NCI-H524 (cell line): Measurements from ENCODE around the gene FBN1.

Source experiments
- DNase-seq, 2 experiments: peaks; one replicate each; lab custom pipeline; 2025; lab: John Stamatoyannopoulos, UW

FBN1 gene

DNA sequence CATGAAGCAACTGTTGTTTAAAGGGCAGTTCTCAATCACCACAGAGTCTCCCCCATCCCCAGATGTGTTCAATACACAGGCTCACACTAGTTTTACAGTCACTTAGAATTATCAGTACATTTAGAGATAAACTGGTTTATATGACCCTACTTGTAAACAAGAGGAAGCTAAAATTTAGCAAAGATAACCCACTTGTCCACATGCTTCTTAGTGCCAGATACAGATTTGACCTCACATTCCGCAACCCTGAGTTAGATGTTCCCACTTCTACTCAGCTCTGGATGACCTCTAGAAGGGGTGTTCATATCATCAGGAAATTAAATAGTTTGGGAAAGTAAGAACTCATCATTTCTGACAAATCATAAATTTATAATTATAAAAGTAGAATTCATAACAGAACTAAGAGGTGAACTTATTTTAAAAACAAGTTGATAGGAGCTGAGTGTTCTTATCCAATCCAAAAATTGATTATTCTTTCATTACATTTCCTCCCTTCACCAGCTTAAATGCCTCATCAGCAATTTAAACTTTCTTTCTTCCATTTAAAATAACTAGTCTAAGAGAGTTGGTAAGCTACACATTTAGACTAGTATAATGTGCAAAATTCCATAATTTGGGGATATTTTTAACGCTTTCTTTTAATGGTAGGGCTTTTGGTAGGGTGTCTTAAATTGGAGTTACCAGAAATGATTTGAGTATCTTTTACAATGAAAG is 131.2 kb downstream of the FBN1 start:
- DNase-seq = no peak

DNA sequence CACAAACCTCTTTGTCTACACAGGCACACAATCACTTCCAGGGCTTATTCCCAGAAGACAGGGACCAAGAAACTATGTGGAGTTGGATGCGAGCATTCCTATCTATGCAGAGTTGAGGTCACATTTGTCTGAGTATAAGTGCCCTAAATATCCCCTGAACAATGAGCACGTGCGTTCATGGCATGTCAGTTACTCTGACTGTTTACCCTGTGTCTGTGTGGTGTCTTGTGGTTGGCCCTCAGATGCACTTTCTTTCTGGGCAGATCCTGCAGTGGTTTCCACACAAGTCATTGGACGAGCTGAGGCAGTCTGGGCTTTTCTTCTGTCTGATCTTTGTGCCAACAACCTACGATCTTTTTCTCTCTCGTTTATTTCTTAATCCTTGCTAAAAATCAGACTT is 134.5 kb downstream of the FBN1 start:
- DNase-seq = no peak

DNA sequence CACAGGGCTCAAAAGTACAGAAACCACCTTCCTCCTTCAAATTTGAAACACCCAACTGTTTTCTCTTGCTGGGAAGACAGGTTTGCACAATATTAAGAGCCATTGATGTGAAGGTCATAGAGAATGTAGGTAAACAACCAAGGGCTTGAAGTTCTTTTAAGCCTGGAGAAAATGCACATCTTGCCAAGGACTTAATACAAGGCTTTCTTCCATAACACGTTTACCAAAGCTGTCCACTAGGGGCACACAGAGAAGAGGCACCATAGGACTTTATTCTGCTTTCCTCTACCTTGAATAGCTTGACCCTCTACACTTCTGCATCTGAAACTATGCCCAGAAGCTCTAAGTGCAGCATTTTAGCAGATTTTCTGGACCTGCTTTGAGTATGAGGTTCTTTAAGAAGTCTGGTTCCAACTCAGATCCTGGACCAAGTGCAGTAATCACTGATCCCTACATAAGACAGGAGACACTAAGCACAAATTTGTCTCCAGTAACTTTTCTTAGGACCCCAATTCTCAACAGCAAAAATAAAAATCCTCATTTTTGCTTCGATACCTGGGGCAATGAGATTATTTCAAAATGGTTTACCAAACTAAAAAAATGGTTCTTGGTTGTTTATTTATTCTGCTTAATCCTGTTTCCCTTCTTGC is 138.0 kb downstream of the FBN1 start:
- DNase-seq = peak; percentile 49

DNA sequence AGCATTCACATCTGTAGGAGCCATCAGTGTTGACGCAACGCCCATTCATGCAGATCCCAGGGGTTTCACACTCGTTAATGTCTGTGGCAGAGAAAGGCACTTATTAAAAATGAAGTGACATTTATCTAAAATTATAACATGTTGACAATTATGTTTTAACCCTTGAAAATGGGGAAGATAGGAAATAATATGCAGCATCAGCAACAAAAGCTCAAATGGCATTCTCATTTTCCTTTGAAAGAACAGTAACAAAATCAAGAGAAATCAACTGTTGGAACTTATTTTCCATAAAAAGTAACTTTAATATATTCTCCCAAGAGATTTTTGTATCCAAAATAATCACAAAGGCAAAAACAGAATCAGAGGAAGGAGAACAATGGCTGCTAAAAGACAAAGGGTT is 140.4 kb downstream of the FBN1 start:
- DNase-seq = no peak

DNA sequence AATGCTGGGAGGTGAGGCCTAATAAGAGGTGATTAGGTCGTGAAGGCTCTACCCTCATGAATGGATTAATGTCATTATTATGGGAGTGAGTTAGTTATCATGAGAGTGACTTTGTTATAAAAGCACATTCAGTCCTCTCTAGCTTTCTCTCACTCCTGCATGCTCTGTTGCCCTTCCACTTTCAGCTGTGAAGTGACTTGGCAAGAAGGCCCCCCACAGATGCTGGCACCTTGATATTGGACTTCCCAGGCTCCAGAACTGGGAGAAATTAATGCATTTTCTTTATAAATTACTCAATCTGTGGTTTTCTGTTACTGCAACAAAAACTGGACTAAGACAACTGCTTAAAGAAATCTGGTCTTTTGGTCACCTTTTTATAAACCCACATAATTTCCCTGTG is 144.3 kb downstream of the FBN1 start:
- DNase-seq = no peak

DNA sequence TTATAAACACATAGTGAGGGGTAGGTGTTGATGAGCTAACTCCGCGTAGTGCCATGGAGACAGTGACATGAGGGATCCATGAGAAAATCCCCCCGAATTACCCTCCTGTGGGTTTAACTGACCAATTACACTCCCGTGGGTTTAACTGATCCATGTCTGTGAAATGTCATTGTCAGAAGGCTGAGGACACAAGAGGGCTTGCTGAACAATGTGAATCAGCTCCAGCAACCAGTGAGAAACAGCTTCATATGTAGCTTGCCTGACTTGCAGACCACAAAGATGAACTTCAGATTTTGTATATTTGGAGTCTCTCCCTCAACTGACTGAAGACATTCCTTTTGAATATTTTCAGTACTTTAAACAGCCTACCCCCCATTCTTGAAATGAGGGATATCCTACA is 144.9 kb downstream of the FBN1 start:
- no peak for DNase-seq

DNA sequence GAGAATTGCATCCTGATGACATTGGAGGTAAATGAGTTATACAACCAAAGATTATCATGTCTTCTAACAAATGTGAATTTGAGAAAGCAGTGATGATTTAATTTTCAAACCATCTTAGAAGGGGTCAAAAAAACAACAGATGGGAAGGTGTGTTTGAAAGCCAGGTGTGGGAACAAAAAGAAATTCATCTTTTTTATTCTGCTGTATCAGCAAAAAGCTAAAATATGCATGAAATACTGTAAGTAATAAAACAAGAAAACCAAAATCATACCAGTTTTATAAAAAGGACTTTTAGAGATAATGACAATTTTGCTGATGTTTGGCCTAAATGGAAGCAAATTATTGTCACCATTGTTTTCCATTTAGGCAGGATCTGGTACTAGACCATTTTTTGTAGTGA is 145.5 kb downstream of the FBN1 start:
- DNase-seq = no peak

DNA sequence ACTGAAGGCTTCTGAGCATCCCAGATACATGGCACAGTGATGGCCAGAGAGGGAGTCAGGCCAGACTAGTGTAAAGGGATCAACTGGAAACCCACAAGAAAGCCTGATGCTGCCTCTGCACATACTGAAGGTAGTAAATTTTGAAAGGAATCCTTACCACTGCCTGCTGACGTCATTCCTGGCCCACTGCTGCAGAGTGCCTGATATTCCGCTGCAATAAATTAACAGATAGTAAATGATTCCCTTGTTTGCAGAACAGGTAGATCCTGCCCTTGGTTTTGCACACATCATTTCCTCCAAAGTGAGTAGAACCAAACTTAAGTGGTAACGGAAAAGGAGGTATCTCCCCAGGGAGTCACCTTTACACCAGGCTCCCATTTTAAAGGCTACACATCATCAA is 146.7 kb downstream of the FBN1 start:
- DNase-seq = no peak

DNA sequence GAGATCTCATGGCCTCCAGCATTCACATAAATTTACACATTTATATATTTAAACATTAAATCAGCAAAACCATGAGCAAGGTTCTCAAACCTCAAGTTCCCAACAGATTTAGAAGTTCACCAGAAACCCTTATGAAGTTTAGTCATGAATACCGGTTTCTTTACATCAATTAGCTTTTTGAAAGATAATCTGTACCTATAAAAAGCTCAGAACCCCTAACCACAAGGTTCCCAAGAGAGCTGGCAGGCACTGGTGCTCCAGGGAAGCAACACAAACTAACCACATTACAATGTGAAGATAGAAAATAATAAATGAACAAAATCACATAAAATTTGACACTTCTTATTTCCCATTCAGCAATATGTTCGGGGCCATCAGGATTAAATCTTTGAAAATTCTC is 150.9 kb downstream of the FBN1 start:
- no peak for DNase-seq

DNA sequence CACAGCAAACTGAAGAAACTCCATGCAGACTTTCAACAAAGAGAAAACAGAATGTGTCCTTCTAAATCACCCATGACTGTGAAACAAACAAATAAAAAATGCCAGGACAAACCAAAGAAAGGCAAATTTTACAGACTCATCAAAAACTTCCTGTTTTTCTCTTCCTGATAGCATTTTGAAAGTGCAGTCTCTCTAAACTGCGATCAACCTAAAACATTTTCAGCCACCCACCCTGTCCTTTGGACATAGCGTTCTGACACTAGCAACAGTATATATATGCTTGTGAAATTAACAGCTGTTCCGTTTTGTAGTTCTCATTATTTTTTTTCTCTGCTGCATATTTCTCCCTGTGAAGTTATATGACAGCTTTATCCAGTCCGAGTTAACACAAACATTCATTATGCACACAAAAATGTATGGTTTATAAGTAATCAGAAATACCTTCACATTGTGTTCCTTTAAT is 151.7 kb downstream of the FBN1 start:
- DNase-seq = no peak

DNA sequence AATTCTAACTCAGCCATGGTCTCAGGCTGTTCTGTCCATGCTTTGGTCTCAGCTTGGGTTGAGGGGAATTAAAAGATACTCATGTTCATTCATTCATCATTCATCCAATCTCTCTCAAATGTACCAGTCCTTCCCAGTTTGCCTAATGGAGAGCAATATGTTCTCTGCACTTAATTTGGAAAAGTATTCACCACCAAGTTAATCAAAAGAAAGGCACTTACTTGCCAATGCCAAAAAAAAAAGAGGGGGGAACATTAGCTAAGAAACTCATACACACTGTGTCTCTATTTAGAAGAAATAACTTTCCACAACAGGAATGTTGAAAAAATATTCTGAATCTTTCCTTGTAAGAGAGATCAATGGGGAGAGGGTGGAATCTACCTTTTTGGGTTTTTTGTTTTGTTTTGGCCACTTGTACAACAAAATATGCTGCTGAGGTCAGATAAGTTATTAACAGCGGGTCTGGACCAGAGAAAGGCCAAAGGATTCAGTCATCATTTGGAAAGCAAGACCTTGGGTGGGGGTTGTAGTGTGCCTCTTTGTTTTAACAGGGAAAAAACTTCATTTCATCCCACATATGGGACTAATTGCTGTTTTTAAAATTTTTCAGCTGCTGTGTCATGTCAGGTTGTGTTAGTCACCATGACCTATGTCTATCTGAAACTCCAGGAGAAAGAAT is 152.3 kb downstream of the FBN1 start:
- no peak for DNase-seq

DNA sequence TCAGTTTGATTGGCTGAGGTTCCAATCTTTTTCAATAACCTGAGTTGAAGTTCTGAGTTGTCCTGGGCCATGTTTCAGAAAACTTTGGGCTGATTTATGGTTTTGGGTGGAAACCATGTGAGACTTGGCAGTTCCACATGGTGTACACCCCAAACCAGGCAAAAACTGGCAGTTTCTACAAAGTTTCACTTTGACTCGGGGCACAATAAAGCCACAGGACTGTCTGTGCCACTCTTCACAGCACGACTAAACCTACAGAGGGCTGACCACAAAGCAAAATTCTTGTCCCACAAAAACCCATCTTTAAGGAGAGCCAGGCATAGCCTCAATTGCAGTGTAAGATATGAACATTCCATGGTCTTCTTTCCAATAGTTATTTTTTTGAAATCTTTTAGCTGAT is 159.3 kb downstream of the FBN1 start:
- no peak for DNase-seq

DNA sequence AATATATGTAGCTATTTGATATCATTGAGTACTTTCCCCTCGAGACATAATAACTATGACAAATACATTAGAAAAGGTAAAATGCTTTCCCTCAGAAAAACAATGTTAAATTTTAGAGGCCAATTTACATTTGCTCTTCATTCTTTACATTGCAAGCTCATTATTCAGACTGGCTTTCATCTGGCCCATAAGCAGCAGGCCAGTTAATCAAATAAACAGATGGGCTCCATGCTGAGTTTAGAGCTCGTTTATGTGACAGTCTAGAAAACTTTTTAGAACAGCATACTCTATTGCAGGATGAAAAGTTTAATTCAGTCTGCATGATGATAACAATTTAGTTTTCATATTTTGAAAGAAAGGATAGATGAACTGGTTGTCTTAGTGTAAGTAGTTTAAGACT is 163.7 kb downstream of the FBN1 start:
- DNase-seq = peak in 1 of 2 experiments; percentile 12

DNA sequence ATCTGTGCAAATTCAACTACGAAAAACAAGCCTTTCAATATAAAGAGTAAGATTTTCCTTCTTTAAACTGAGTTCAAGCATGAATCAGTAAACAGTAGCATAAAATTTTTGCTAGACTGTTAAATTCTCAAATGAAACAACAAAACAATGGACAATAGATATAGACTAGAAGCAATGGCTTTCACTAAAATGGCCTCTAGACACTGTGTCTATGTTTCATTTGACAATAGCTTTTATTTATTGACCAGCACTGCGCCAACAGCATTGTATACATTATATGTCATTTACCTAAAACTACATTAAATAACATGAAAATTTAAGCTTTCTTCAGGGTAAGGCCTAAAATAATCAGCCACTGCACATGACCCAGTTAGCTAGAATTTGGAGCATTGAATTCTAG is 165.8 kb downstream of the FBN1 start:
- DNase-seq = no peak

DNA sequence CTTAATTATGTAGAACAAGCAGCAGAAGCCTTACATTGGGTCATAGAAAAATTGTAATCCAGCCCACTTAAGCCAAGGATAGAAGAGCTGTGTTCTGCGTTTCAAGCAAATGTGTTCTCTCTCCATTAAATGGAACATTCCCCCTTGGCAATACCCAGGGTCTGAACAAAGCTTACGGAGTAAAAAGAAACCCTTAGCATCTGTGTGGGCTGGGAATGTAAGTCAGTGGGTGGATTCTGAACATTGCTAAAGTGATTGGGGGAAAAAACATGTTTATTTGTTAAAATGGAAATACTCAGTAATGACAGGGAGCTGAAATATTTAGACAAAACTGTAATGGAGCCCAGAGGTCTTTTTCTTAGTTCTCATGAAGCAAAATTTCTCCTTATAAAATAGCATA is 166.9 kb downstream of the FBN1 start:
- no peak for DNase-seq

DNA sequence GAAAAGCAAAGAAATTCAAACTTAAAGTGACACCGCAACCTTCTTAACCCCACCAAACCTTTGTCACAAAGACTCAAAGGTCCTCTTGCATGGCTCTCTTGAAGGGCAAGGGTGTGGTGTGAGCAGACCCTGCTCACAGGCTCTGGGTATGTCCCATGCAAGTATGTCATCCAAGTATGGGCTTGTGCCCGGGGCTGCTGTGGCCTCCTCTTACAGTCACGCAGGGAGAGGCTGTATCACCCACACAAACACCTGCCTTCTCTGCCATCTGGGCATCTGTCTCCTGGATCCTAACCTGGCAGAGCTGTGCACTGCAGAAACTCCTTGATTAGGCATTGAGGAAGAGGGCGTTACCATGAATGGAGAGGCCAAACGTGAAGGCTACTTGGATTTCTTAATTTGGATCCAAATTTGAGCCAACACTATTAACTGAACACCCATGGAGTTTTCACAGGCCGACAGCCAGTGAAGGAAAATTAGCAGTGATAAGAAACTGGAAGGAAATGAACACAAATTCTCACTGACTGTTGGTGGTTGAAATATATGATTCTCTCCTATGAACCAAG is 167.6 kb downstream of the FBN1 start:
- DNase-seq = no peak

DNA sequence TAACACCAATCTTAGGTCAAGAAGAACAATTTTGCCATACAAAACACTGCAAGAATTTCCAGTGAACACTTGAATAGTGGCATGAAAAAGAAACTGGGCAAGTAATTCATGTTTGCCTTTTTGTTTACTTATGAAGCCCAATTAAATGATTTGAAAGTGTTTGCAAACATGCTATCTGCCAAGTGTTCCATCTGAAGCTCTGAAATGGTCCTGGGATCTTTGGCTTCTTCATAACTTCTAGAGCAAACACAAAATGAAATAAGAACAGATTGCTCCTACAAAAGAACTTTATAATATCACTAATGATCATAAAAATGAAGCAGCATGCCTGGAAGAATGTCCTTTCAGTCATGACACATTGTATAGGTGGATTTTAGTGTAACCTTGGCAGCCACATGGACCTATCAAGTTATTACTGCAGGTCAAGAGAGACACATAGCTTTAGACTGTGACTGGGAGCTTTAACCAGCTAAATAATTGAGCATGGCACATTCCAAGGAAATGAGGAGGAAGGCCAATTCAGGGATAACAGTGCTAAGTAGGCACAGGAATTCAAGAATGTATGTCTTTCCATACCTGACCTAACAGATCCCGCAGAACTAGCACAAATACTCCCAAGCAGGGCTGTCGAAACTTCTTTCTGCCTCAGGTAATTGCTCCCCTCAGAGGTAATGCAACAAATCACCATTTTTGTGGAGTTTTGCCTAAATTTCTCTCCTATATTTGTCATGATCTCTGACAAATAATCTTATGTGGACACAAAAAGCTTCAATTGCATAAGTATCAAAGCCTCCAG is 169.7 kb downstream of the FBN1 start:
- DNase-seq = no peak

DNA sequence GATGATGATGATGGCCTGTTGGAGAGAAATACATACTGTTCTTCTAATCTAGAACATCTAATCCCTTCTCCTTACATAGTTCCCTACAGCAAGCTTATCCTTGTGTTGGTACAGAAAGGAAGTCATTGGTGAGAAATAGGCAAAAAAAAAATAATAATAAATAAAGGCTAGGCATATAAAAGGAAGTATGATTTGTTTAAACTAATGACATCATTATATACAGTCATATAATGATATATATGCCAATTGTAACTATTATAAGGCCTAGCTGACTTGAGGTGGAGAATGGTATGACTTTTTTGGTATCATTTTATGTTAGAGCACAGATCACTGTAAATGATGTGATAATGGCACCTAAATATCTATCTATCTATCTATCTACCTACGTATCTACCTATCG is 171.8 kb downstream of the FBN1 start:
- no peak for DNase-seq

DNA sequence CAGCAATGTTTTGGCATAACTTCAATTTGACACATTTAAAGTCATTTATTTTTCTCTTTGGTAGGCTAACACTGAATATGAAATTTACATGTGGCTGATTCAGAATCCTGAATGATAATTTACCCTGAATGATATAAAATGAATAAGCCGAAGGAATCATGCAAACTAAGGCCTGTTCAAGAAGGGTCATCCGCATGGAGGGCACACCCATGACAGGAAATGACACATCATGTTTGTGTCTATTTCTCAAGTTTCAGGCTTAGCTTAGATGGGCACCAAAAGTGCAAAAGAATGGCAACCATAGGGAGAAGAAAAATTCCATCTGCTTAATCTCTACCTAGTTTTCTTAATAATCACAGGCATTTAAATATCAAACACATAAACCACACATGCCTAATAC is 172.8 kb downstream of the FBN1 start:
- no peak for DNase-seq

DNA sequence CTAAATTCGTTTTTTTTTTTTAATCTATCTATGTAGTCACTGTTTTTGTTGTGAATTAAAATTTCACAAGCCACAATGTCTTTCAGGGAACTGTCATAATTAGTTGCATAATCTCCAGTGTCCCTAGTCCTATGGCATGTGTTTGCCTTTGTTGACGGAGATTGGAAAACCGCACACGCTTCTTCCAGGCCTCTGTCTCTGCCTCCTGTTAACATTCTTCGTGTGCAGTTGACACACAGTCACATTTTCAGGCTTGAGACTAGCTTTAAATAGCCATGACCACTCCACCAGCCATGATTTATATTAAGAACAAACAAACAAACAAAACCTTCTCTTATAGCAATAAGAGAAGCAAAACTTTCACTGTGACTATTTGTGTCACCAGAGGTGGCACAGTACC is 174.4 kb downstream of the FBN1 start:
- DNase-seq = no peak

DNA sequence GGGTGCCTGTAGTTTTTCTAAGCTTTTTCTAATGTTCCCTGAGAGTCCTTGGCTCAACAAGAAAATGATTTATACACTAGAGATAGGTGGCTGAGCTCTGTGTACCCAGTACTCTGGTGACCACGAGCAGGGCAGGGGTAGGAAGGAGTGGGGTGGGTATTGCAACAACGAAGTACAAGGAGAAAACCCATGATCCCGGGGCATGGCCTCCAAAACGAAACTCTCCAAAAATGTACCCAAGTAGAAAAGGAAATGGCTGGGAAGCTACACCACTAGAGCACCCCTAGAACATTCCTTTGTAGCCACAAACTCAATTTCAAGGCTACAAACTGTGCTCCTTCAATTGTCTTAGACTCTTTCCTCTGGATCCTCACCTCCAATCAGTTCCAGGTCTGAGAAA is 175.4 kb downstream of the FBN1 start:
- no peak for DNase-seq

DNA sequence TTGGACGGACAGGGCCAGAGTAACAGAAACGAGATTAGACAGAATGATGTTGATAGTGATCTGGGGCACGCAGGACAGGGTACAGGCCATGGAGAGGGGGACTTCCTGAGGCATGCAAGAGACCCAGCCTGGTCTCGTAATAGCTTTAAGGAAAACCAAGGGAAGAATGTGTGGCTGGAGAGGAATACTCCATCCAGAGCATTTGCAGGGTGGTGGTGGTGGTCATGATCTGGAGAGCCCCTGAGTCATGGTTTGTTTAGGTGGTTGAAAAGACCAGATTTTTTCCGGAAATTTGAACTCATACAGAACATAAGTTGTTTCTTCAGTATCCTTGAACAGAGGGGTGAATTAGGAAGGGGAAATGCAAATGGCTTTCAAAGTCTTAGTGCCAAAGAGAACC is 175.8 kb downstream of the FBN1 start:
- DNase-seq = no peak
